NCI-H128 (cell line): Measurements from ENCODE around the gene CCHCR1.

Experiments used
- DNase-seq: peaks from one replicate; lab custom pipeline; 2025; ENCODE audit not compliant: unreplicated experiment; lab: John Stamatoyannopoulos, UW

CCHCR1 gene

DNA sequence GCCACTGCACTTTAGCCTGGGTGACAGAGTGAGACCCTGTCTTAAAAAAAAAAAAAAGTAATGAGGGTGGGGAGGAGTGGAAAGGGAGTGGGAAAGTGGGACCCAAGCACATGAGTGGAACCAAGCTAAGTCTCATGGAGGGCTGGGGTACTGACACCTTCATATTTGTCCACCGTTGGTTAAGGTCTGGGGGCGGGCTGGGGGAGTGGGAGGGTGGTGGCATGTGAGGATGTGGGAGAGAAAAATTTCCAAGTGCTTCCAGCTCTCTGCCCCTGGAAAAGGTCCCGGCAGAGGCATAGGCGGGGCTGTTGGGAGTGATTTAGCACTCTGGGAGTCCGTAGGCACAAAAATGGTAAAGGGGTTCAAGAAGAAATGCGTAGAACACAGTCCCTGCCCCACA is 24.8 kb downstream of the CCHCR1 start:
- no peak for DNase-seq

DNA sequence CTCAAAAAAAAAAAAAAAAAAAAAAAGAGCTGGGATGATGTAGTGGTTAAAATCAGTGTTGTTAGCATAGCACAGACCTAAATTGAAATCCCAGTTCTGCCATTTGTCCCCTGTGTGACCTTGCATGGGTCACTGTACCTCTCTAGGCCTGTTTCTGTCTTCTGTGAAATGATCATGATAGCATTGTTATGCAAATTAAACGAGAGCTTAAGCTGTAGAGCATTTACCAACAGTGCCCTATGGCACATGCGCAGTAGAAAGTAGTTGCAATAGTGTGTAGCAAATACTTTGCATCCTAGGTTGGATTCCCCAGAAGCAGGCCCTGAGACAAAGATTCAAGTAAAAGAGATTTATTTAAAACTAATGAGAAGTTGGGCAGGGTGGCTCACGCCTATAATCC is 26.0 kb downstream of the CCHCR1 start:
- DNase-seq = no peak

DNA sequence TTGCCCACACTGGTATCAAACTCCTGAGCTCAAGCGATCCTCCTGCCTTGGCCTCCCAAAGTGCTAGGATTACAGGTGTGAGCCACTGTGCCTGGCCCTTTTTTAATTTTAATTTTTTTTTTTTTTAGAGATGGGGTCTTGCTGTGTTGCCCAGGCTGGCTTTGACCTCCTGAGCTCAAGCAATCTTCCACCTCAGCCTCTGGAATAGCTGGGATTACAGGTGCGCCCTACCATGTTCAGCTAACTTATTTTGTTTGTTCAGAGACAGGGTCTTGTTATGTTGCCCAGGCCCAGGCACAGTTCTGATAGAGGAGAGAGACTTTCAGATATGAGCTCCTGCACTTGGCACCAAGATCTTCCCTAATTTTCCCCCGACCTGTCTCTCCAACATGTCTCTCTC is 26.9 kb downstream of the CCHCR1 start:
- no peak for DNase-seq

DNA sequence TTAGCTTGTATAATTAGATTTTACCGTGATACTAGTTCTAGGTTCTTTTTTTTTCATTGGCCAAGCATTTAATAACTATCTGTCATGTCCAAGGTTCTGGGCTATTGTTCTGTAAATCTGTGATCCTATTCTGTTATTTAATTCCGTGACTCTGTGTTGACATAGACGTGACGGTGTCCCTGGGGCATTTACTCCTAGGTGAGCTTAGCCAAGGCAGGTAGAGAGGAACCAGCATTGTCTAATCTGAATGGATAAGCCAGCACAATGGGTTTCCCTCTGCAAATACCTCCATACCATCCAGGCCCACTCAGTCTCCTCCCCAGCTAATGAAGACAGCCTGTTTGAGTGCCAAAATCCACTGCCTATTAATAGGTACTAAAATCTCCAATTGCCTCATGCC is 28.5 kb downstream of the CCHCR1 start:
- no peak for DNase-seq

DNA sequence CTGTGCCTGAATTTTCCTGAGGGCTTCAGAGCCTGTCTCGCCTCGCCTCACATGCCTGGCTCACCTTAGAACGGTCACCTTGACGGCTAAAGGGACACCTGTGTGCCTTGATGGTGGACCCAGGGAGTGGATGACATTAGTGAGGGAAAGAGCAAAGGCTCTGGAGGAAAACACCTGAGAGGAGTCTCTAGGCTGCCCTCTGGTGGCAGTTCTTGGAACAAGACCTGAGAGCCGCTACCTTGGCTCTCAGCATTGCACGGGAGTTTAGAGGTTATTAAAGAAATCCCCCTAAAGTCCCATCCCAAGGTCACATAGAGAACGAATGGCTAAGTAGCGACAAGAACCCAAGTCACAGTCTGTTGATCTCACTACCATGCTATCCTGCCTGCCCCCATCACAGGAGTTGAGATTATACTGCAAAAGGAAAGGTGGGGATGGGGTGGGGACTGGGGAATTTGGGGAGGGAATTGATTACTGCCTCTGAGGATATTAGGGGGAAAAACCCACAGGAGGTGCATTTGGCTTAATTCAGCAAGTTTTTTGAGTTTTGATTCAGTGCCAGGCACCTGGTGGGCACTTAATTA is 29.4 kb downstream of the CCHCR1 start:
- peak; percentile 30 for DNase-seq

DNA sequence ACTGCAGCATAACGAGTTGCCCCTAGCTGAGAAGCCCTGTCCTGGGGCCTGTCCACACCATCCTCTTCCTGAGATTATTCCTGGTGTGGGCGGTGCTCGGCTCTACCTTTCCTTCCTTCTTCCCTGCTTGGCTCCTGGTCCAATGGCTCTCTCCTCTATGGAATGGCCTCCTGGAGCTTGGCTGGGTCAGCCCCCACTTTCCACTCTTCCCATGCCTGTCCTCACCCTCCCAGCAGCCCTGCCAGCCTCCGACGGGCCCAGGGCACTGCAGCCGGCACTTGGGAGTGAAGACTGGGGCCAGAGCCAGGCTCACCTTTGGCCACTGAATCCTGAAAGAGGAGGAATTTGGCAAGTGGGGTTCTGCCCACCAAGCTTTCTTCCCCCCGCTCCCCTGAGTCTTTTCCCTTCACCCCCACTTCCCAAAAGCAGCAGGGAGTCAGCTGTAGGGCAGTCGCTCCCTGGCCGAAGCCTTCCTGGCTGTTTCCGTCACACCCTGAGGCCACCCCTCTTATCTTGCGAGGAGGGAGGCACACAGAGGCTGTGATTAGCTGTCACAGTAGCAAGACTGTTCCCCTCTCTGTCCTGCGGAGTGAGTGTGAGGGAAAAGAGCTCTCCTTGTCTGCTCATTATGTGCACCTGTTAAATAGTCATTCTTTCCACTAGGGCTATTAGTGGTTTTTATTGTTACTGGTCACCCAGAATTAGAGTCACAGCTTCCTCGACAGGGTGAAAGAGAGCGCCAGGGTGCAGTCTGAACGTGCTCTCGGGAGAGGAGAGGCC is 31.0 kb downstream of the CCHCR1 start:
- DNase-seq = no peak

DNA sequence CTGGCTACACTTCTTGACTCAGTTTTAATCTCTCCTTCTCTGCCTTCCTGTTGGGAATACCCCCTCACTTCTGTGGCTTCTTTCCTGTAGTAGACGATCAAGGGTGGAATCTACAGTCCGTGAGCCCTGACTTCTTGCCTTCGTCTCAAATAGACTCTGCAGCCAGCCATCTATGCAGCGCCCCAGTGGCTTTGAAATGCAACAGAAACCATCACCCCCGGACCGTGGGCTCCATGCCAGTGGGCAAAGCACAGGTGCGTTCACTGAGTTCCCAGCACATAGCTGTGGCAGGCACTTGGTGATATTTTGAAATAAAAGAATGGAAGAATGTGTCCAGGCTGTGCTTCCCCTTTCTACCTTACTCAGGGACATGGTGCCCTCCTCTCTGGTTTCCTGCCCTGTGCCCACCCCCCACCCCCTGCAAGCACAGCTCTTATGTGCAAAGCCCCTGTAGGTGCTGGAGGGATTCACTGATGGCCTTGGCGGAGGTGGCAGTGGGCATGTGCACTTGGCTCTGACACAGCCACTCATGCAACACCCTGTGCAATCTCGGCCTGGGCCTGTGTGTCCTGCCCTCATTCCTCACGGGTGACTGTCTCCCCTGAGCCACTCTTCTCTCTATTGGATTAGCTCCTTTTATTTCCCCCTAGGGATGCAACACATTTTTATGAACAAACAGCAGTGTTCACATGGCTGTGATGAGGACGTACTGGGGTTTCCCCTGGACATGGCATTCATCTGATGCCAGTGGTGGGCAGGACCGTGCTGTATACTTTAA is 31.8 kb downstream of the CCHCR1 start:
- DNase-seq = no peak

DNA sequence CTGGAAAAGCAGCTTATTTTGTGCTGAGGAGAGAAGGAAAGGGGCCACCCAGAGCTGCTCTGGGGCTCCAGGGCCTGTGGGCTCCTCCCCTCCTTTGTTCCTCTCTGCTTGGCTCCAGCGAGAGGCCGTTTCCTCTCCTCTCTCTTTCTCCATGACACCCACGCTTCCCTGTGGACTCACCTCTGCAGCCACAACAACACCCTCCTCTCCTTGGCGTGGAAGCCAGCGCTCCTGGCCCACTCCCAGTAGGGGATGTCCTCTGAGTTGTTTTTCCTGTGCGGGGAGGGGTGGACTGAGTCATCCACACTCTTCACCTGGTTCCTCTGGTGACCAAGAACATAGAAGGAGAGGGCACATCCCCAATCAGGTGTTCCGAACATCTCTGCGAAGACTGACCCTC is 32.4 kb downstream of the CCHCR1 start:
- DNase-seq = no peak

DNA sequence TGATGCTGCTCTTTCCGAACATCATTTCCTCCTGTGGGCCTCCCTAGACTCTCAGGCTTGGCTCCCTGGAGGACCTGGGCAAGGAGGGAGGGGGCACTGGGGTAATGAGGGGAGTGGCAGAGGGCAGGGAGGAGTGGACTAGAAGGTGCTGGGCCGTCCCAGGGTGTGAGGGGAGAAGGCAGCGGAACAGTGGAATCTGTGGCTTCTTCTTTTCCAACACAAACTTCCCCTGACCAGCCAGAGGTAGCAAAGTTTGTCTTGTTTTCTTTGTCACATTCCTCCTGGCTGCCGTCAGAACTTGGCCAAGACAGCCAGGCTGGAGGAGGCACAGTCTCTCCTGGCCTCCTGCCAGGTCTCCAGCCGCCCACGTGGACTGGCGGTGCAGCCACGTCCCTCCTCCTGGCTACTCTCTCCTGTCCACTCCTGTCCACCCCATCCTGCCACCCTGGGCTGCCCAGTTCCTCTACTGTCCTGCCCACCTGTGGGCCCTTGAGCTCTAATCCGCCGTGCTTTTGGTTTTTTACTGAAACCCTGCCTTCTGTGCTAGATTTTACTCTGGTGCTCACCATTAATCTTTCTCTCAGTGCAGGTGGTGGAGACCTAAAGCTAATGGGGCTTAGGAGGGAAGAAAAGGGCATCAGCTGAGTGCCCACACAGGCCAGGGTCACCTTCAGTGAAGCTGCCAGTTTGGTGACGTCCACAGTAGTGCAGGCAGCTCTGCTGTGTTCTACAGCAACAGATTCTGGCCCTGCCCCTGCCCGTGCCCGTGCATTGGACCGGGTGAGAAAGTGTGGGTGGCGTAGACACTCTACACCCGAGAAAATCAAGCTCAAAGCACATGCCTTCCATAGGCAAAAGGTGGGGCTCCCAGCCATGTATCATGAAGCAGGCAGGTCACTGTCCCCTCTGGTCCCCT is 34.6 kb downstream of the CCHCR1 start:
- no peak for DNase-seq

DNA sequence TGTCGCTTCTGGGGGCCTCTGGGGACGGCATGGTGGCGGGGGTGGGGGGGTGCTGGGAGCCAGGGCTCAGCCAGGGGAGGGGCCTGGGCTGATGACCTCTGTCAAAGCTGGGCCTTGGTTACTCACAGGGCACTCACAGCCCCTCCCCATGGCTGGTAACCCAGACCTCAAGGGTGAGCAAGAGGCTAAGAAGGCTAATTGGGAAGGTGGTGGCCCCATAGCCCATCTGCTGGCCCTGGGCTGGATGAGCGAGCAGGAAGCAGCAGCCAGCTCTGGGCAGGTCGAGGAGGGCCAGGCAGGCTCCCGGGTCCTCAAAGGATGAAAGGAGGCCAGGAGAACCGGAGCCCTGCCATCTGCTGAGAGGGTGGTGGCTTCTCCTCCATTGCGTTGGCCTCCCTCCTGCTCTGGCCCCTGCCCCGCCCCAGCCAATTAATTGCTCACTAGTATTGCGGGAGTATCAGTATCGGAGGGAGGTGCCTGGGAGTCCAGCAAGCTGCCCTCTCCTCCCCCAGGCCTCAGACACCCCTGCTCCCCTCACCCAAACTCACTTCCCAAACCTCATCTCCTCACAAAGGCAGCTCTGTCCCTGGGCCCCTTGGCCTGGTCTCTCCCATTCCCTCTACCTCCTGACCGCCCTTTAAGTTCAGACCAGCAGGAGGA is 36.3 kb downstream of the CCHCR1 start:
- no peak for DNase-seq

DNA sequence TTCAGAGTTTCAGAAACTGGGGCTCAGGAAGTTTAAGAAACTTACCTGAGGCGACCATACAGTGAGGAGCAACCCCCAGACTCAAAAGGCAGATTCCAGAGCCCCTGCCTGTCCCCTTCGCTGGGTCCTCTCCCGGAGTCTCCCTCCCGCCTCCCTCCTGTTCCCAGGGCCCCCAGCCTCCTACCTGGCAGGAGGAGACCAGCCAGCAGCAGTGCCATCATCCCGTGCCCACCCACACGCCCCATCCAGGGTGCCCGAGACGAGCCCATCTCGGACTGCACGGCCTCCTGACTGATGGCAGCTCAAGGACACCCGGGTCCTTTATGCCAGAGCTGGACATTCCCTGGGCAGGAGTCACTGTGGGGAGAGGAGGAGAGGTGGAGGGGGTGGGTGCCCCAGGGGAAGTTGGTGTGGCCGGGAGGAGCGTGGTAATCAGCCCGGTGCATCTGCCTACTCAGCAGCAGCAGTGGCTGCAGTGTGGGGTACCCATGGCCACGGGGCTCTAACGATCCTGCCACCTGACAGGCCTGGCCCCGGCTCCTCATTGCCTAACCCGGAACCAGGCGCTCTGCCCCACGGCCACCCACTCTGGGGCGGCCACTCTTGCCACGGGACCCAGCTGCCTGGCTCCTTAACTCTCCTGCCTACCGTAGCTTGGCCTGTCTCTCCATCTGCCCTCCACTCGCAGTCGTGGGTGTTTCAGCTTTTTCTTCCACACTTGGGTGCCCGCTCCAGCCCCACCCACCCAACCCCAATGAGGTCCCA is 37.3 kb downstream of the CCHCR1 start, which contains the start of gene CDSN:
TSS of gene CDSN (minus strand) at position 296 of the 765 bp plus-strand sequence. CDS start at position 269, 27 bp downstream.
- no peak for DNase-seq

DNA sequence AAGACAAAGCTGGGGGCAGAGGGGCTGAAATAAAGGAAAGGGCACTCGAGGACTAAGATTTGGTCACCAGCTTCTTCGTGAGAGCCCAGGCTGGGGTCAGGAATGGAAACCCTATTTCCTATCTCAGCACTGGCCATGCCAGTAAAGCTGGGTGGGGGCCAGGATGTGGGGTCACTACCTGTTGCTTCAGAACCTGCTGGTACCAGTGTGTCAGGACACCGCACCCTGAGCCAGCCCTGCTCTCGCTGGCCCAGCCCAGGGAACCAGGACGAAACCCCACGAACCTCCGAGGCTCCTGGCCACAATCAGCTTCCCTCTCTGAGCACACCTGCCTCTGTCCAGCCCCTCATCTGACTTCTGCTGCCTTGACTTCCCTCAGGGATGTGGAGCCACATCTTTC is 39.4 kb downstream of the CCHCR1 start:
- no peak for DNase-seq

DNA sequence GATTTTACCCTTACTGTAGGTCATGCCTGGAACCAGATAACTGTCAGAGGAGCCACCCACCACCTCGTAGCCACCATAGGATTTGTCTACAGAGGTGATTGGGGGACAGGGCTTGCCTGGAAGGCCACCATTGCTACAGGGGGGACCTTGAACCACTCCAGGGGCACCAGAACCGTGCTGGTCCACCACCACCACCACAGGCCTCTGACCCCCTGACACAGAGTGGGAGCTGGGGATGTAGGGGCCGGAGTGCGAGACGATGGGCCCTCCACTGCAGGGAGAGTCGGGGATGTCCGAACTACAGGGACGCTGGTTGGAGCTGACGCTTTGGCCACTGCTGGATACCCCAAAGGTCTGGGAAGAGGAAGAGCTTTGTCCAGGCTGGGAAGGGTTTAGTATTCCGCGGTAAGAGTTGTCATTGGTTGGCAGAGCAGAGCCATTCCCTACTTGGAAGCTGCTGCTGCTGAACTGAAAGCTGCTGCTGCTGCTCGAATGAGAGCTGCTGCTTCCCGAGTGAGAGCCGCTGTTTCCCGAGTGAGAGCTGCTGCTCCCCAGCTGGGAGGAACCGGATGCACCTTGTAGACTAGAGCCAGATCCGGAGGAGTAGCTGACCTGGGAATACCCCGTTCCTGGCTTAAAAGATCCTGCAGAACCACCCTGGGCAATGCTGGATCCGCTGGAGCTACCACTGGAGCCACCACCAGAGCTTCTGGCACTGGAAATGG is 40.8 kb downstream of the CCHCR1 start:
- DNase-seq = no peak

DNA sequence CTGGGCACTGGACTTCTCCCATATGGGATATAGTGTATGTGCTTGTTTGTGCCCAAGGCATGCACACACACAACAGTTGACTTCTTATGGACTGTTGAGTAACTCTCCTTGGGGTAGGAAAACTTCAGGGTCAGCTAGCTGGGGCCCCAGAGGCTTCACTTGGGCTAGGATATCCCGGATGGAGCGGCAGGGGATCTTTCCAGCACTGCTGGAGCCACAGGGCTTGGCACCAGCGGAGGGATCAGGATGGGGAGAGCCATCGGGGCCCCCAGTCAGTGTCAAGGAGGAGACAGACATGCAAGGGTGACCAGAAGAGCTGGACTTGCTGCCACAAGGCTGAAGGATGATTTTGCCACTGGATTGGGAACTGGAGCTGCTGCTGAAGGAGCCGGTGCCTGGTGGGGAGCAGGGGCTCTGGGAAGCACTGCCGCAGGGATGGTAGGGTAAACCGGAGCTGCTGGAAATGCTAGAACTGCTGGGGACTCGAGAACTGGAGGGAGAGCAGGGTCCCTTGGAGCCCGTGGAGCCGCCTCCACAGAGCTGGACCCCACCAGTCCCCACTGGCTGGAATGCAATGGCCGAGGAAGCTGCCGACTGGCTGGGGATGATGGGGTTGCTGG is 41.6 kb downstream of the CCHCR1 start:
- no peak for DNase-seq

DNA sequence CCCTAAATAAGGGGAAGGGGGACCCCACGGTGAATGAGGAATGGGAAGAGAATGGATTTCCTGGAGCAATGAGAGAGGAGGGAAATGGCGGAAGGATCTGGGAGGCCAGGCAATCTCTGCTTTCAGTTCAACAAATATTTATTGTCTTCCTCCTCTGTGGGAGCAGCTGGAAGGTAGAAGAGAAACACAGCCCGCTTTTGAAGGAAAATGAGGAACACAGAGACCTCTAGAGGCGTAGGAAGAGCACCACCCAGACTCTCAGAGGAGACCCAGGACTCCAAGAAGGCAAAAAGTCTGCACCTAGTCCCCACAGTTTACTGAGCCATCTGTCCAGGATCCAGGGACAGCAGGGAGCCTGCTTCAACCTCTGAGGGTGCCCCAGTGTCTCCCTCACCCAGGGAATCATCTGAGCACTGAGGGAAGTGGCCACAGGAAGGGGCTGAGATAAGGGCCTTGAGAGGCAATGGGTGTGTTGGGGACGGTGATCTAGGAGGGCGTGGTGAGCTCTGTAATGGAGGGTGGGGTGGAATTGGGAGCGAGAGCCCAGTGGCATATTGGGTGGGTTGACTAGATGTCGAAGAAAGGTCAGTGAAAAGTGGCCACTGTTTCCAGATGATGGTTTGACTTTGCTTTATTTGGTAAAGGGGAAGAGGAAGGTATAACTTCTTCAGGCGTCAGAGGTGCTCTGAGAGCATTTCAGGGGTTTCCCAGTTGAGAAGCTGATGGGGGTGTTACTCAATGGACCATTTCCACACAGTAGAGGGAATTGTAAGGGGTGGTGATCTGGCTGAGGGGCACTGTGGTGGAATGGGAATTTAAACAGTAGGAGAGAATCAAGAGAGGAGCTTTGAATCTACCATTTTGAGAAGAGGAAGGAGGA is 42.4 kb downstream of the CCHCR1 start:
- no peak for DNase-seq

DNA sequence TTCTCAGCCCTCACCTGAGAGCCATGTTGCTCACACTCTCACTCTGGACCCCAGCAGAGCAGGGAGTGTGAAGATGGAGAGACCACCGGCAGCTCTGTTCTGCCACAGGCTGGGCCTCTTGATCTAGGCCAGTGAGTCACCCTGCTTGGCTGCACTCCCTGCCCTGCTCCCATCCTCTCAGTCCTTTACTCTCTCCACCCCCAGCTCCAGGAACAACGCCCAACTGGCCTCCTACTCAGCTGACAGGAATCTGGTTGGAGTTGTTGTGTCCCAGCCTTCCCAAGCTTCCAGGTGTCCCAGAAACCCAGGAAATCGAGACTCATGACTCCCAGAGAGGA is 43.1 kb downstream of the CCHCR1 start, which contains the start of gene PSORS1C1:
TSS of gene PSORS1C1 (plus strand) at position 260 of the 338 bp plus-strand sequence. CDS start 14,833 bp downstream, outside the sequence.
- no peak for DNase-seq

DNA sequence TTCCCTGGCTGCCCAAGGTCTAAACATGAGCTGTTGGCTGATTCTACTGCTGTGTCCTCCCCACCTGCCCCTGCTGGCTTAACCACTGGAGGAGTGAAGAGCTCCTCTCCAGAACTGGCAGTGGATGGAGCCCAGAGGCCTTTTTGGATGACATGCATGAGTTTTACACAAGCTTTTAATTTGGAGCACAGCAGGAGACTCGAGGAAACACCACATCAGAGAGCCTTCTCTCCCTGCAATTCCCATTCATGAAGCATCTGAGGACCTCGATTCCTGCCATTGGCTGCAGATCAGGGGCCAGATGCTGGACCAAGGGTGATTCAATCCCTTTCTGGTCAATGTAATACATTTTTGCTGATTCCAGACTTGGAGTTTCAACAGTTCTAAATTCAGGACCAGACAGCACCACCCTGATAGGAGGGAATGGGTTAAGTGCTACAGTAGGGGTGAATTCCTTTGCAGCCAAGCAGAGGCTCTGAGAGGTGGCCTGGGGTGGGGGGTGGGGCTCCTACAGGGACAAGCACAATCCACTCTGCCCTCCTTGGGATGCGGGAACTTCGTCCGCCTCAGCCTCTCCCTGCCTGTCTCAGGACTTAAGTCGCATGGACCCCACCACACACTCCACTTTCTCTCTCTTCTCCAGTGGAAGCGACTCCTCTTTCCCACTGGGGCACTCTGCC is 43.6 kb downstream of the CCHCR1 start:
- DNase-seq = no peak
